GM23338 (cell line): Measurements from ENCODE around the gene FAM216A. TPM values are rescaled to one million over a fixed set of nuclear protein-coding genes. Genes with fewer than 3 reads are reported as not detected.

Experiments used
- ATAC-seq: fragments of 200-7000 bp; cut with Tn5 transposase; 3 replicates; pipeline ENCODE4 v1.9.1; 2020
- DNase-seq: peaks from one replicate; pipeline ENCODE4 v3.0.0-alpha.2; 2015; ENCODE audit warnings: low spot score
- H2AFZ ChIP-seq: fragments of 200-600 bp; sonication (generic); 2 replicates; pipeline ENCODE4 v1.8.0; 2016; ENCODE audit warnings: antibody characterized with exemption, mild to moderate bottlenecking, moderate library complexity
- H3F3A ChIP-seq: fragments of 200-600 bp; sonication (generic); replicated peaks from 2 replicates; pipeline ENCODE4 v1.8.0; 2017; ENCODE audit warnings: antibody characterized with exemption, mixed run types, low read depth
- H3K27ac ChIP-seq: fragments of 200-600 bp; sonication (generic); 2 replicates; pipeline ENCODE4 v1.6.1; 2016; ENCODE audit warnings: low read depth
- H3K27me3 ChIP-seq: fragments of 200-600 bp; sonication (generic); 2 replicates; pipeline ENCODE4 v1.8.0; 2016; ENCODE audit warnings: mild to moderate bottlenecking, mixed run types, moderate library complexity; ENCODE audit not compliant: insufficient read depth
- H3K36me3 ChIP-seq: fragments of 200-600 bp; sonication (generic); 2 replicates; pipeline ENCODE4 v1.8.0; 2016; ENCODE audit warnings: mild to moderate bottlenecking; ENCODE audit not compliant: insufficient read depth
- H3K4me1 ChIP-seq: fragments of 200-600 bp; sonication (generic); 2 replicates; pipeline ENCODE4 v1.8.0; 2016; ENCODE audit warnings: mild to moderate bottlenecking, moderate library complexity; ENCODE audit not compliant: insufficient read depth
- H3K4me2 ChIP-seq: fragments of 200-600 bp; sonication (generic); 2 replicates; pipeline ENCODE4 v1.7.1; 2017; ENCODE audit warnings: mixed run types
- H3K4me3 ChIP-seq: fragments of 200-600 bp; sonication (generic); 2 replicates; pipeline ENCODE4 v1.6.1; 2016; ENCODE audit warnings: mixed run types
- H3K79me2 ChIP-seq: fragments of 200-600 bp; sonication (generic); replicated peaks from 2 replicates; pipeline ENCODE4 v1.8.0; 2017; ENCODE audit warnings: mild to moderate bottlenecking; ENCODE audit not compliant: insufficient read depth
- H3K9me2 ChIP-seq: fragments of 200-600 bp; sonication (generic); 2 replicates; pipeline ENCODE4 v1.8.0; 2017; ENCODE audit not compliant: insufficient read depth
- H4K20me1 ChIP-seq: fragments of 200-600 bp; sonication (generic); replicated peaks from 2 replicates; pipeline ENCODE4 v1.8.0; 2017; ENCODE audit warnings: mild to moderate bottlenecking; ENCODE audit not compliant: insufficient read depth
- H3K27ac Mint-ChIP-seq: 2 replicates; pipeline ENCODE4 v1.8.0; 2020; ENCODE audit warnings: inconsistent platforms, mild to moderate bottlenecking, moderate library complexity, mixed read lengths
- H3K27me3 Mint-ChIP-seq: 3 replicates; pipeline ENCODE4 v1.8.0; 2022; ENCODE audit warnings: low read depth, mild to moderate bottlenecking, moderate library complexity, mixed read lengths, inconsistent platforms; ENCODE audit not compliant: insufficient read depth, poor library complexity
- H3K36me3 Mint-ChIP-seq: 3 replicates; pipeline ENCODE4 v1.8.0; 2021; ENCODE audit warnings: low read depth, mild to moderate bottlenecking, inconsistent platforms, moderate library complexity, mixed read lengths
- H3K4me1 Mint-ChIP-seq: 3 replicates; pipeline ENCODE4 v1.8.0; 2020; ENCODE audit warnings: mild to moderate bottlenecking, inconsistent platforms, mixed read lengths
- H3K4me3 Mint-ChIP-seq: 3 replicates; pipeline ENCODE4 v1.8.0; 2021; ENCODE audit warnings: moderate library complexity, mild to moderate bottlenecking, inconsistent platforms, mixed read lengths
- H3K9me3 Mint-ChIP-seq: 3 replicates; pipeline ENCODE4 v1.8.0; 2020; ENCODE audit warnings: moderate library complexity, mild to moderate bottlenecking, inconsistent platforms, mixed read lengths
- CTCF ChIP-seq, 2 experiments: fragments of 200-600 bp in 1 of 2; sonication (generic) in 1 of 2; conservative IDR thresholded peaks; 2 replicates each; pipeline versions ENCODE4 v1.5.1 to v1.6.1; 2016 to 2017; ENCODE audit warnings: antibody characterized with exemption in 2 of 2, low read depth in 2 of 2, mild to moderate bottlenecking in 2 of 2, moderate library complexity in 1 of 2
- EZH2phosphoT487 ChIP-seq: fragments of 200-600 bp; sonication (generic); IDR thresholded peaks from one replicate; pipeline ENCODE4 v1.8.1; 2018; ENCODE audit warnings: antibody characterized with exemption; ENCODE audit not compliant: unreplicated experiment
- JUNB ChIP-seq: IDR thresholded peaks from one replicate; pipeline ENCODE4 v1.6.1; 2016; ENCODE audit warnings: antibody characterized with exemption; ENCODE audit not compliant: unreplicated experiment
- REST ChIP-seq: IDR thresholded peaks from one replicate; pipeline ENCODE4 v1.6.1; 2018; ENCODE audit warnings: antibody characterized with exemption; ENCODE audit not compliant: unreplicated experiment
- ZNF462 ChIP-seq: fragments of 250-450 bp; sonication (Bioruptor Pico); IDR thresholded peaks from 2 replicates; pipeline ENCODE4 v1.5.0; 2020; ENCODE audit warnings: mild to moderate bottlenecking, moderate library complexity
- polyA plus RNA-seq: library from polyadenylated mRNA; unstranded; fragments of >200 nt; fragmentation: Nextera tagmentation; extraction: Ambion mirVana; gene quantifications from 2 replicates; pipeline ENCODE4 v1.2.1, GENCODE V29; 2016
- total RNA-seq: library from RNA; depleted of rRNA; stranded (reverse); fragments of >200 nt; shearing (Covaris generic); gene quantifications from 2 replicates; pipeline ENCODE4 v1.2.3, GENCODE V29; 2014

Gene FAM216A
- total and polyA plus RNA-seq, 2 experiments from 2014 or later = 27.1 to 53.0 TPM

GRCh38 chr12:110505332-110505731 lies 36.7 kb downstream of the FAM216A start:
- Mint-ChIP-seq H3K36me3 (peaks cover 11% of the 10 kb centered on the region; the same call in 2 of the 3 replicates), H3K27ac (no peak overlapping the region), H3K27me3 (peaks cover 24% of the 10 kb centered on the region), H3K9me3 (peaks cover 19% of the 10 kb centered on the region), H3K4me1 (peaks cover 3% of the 10 kb centered on the region), H3K4me3 (no peak overlapping the region)
- H3K4me2 ChIP-seq = no peak overlapping the region
- H3F3A ChIP-seq = no peaks in the 10 kb centered on the region
- no peak overlapping the region for H3K27ac ChIP-seq
- ATAC-seq (no peak), DNase-seq (no peak)
- peaks cover 10% of the 10 kb centered on the region for H3K9me2 ChIP-seq
- TF ChIP-seq CTCF (conservative IDR thresholded peaks at IDR 0.05; ENCODE audit: low read depth in 2 of 2) = no peak
- no peak for TF ChIP-seq REST
- H3K36me3 ChIP-seq = no peaks in the 10 kb centered on the region
- peaks cover 8% of the 10 kb centered on the region; the same call in 1 of the 2 replicates for H3K79me2 ChIP-seq
- no peaks in the 10 kb centered on the region for H4K20me1 ChIP-seq
- H3K27me3 ChIP-seq = peaks cover 19% of the 10 kb centered on the region
- H3K4me3 ChIP-seq = no peak overlapping the region
- no peak overlapping the region for H2AFZ ChIP-seq
- peaks cover 6% of the 10 kb centered on the region; the same call in 1 of the 2 replicates for H3K4me1 ChIP-seq

GRCh38 chr12:110508071-110508586 lies 39.5 kb downstream of the FAM216A start:
- Histone ChIP-seq H3K4me2 (no peak overlapping the region), H3K27me3 (peaks cover 9% of the 10 kb centered on the region), H3K4me3 (no peak overlapping the region), H3K79me2 (no peaks in the 10 kb centered on the region), H3K4me1 (no peaks in the 10 kb centered on the region), H3K27ac (no peak overlapping the region), H2AFZ (no peak overlapping the region), H3K36me3 (no peaks in the 10 kb centered on the region), H3F3A (no peaks in the 10 kb centered on the region), H3K9me2 (peaks cover 2% of the 10 kb centered on the region; the same call in 1 of the 2 replicates), H4K20me1 (no peaks in the 10 kb centered on the region)
- DNase-seq (no peak), ATAC-seq (no peak)
- Mint-ChIP-seq H3K27me3 (peaks cover 10% of the 10 kb centered on the region), H3K4me3 (no peak overlapping the region), H3K36me3 (no peaks in the 10 kb centered on the region), H3K27ac (no peak overlapping the region), H3K9me3 (peaks cover 5% of the 10 kb centered on the region; the same call in 2 of the 3 replicates), H3K4me1 (no peaks in the 10 kb centered on the region)
- TF ChIP-seq JUNB (no peak), ZNF462 (CRISPR knock-in tag) (no peak), REST (no peak), EZH2phosphoT487 (no peak)
